Activated CD4-positive, alpha-beta T cell treated with anti-CD3 and anti-CD28 coated beads, Interleukin-2, Interleukin-4, amounts not matched to agents 100 ng/mL and 50 ng/mL, durations not matched to agents 16 hours and 8 hours (primary cell): ENCODE measurements around the gene DENND2D.
A peak's percentile ranks its signal among the peaks of the same experiment; 100 is the strongest.

Experiments
- DNase-seq: peaks from one replicate; pipeline ENCODE4 v3.0.0-alpha.2; 2020; ENCODE audit warnings: low spot score

The DENND2D gene

GRCh38 chr1:111202707-111203623, 2.5 kb upstream of the DENND2D start:
- no peak for DNase-seq

GRCh38 chr1:111202366-111202706, 1.9 kb upstream of the DENND2D start:
- DNase-seq = no peak

DNA sequence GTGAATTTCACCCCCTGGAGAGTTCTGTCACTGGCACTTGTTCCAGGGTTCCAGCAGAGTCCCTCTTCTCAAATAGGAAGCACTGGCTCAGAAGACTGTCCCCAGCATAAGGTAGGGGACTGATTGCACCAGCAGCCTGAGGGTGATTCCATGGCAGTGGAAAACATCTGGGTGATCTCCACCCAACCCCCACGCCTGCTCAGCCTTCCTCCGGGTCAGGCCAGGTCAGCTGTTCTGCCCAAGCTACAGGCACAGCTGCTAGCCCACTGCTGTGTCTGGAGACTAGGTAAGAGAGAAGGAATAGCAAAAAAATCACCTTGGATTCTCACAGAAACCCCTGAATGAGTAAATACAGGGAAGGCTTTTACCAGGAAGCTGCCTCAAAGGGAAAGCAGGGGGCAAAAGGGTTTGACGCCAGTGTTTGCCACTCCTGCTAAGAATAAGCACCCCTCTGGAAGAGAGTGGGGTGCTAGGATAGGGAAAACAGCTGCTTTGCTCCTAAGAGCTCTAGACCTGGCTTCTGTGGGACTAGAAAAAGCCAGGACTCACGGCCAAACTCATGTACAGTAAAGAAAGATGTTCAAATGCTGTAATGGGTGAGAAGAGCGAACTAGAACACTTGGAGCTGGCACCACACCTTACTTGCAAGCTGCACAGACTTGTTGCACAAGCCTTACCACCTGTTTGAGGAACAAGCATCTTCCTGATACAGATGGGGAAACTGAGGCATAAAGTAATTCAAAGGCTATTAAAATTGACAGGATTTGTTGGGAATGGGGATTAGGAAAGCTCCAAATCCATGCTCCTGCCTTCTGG, 1.0 kb upstream of the DENND2D start:
- no peak for DNase-seq

DNA sequence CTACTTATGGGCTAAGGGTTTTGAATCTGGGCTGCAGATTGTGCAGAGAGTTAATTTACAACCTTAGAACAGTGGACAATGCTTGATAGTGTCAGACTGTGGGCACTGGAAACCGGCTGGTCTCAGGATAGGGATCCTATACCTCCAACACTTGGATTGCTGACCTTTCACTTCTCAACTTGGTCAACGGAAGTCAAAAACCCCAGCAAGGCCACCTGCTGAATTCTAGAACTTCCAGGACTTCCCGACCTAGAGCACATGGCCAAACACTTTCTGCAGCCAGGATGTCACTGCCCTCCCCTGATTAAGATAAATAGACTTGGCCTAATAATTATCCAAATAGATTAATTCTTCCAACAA, 336 bp upstream of the DENND2D start:
- no peak for DNase-seq

DNA sequence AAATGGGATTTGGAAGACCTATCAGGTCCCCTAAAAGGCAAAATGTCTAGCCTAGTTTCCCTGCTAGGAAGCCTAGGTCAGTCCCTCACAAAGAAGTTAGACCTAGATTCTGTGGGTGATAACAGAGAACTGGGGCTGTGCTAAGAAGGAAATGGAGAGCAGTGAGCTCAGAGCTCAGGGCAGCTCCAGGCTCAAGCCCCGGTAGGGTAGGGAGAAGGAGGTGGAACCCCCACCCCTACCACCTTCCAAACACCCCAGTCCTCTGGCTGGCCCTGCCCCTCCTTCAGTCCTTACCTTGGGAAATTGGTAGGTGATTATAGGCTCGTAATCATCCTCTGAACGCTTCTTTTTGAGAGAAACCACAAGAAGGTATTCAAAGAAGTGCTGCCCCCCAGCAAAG, 1.1 kb downstream of the DENND2D start:
- DNase-seq = no peak

GRCh38 chr1:111198836-111199235, 1.6 kb downstream of the DENND2D start:
- no peak for DNase-seq

GRCh38 chr1:111197598-111198284, 2.7 kb downstream of the DENND2D start:
- peak; percentile 70 for DNase-seq

- DNase-seq = no peak
Measured at GRCh38 chr1:111196213-111196612, 4.2 kb downstream of the DENND2D start.

DNA sequence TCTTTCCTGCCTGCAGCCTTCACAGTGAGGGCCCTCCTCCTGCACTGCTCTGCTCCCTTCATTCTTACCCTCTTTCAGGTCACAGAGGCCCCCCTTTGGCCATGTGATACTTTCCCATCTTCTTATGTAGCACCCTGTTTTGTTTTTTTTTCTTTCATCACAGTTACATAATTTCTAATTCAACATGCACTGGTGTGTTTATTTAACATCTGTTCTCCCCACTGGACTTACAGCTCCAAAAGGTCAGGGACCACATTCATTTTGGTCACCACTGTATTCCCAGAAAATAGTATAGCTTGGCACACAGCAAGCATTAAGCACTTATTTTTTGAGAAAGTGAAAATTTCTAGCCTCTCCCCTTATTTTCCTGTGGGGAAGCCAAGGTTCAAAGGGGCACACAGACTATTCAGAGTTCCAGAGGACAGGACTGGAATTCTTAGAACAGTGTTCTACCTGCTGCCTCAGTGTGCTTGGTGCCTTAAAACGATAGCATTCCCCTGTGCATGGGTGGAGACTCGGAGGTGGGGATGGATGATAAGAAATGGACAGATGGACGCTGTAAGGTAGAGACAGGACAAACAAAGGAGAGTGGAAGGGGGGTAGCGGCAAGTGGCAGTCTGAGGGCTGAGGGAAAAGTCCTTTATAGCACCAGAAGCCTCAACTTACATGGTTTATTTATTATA, 5.3 kb downstream of the DENND2D start:
- DNase-seq = no peak

DNA sequence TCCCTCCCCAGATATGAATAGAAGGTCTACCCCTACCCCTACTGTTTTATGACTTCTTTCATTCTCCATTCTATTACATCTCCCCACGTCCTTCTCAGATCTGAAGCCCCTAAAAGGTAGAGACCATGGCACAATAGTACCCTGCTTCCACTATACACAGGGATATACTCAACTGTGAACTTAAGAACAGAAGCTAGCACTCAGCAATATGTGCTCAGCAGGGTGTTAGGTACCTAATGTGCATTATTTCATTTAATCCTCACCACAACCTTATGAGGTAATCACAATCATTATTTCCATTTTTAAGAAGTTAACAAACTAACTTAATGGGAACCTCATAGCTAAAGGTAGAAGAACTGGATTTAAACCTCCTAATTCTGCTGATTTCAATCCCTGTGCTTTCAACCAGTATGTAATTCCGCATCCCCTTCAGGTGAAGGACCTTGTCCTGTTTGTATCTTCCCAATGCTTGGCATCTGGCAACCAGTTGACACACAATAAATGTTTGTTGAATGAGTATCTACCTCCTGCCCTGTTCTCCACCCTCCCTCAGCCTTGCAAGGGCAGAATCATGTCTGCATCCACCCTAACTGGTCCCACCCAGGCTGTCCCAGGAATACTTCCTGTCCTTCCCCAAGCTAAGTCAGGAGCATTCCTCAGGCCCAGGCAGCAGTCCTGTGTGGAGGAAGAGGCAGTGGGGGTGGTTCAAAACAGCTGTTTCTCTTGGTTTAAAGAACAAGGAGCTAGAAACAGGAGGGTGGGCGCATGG, 6.5 kb downstream of the DENND2D start:
- no peak for DNase-seq

DNA sequence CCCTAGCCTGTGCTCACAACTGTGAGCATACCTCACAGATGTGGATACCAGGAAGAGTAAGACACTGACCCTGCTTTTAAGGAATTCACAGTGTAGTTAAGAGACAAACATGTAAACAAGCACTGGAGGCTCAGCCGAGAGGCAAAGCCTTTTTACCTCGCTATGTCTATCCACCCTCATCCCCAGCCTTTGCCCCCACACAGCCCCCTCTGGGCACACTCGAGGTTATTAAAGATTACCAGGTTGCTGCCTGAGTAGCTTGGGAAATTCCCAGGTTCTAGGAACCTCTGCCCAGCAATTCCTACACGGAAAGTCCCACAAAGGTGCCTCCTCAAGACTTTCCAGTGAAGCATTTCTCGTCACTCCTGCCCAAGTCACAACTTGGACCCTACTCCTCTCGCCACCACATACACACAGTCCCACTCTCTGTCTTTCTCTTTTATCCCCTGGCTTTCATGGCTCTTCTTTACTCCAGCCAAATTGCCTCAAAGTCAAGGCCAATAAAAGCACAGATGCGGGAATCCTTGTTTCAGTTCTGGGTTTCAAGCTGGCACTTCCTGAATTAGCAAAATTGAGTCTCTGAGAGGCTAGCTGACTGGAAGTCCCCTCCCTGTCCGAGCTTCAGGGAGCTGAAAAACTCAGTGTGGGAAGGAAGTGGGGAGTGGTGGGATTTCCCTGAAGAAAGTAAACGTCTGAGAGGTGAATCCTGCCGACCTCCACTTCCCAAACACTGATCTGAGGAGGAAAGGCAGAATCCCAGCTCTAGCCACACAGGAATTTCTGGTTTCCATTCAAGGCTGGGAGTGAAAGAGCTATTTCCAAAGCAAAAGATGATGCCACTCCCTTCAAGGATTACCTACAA, 7.6 kb downstream of the DENND2D start:
- DNase-seq = peak; percentile 37

GRCh38 chr1:111192074-111192473, 8.4 kb downstream of the DENND2D start:
- no peak for DNase-seq

DNA sequence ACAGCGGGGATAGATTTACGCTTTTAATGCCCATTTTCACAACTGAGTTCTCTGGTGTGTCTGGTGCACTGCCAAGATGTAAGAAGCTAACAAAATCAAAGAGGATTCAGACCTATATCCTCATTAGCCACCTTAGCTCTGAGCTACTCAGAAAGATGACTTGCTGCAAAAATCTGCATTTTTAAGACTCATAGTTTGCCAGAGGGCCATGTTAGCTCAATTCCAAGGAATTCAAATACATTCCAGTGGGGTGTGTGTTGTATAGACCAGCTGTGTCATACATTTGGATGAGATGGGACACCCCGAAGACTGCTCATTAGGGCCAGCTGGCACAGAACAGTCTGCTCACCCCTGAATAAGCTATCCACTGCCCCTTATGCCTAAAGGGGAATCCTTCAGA, 8.9 kb downstream of the DENND2D start:
- DNase-seq = no peak

GRCh38 chr1:111190931-111191451, 9.5 kb downstream of the DENND2D start:
- no peak for DNase-seq

DNA sequence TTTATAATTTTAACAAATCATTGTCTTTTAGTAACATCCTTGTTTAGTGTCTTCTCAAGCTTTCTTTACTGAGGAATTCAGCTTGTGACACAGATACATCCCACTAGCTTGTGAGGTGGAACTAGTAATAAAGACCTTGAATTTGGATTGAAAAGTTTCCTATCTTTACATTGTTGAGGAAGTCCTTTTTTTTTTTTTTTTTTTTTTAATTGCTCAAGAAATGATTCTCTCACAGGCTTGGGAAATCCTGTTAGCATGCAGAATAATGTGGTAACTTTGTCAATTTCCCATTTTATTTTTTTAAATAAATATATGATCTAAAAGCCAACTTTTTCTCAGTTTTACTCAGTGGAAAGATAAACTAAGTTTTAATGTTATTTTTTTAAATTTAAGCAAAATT, 15.8 kb downstream of the DENND2D start:
- DNase-seq = no peak

DNA sequence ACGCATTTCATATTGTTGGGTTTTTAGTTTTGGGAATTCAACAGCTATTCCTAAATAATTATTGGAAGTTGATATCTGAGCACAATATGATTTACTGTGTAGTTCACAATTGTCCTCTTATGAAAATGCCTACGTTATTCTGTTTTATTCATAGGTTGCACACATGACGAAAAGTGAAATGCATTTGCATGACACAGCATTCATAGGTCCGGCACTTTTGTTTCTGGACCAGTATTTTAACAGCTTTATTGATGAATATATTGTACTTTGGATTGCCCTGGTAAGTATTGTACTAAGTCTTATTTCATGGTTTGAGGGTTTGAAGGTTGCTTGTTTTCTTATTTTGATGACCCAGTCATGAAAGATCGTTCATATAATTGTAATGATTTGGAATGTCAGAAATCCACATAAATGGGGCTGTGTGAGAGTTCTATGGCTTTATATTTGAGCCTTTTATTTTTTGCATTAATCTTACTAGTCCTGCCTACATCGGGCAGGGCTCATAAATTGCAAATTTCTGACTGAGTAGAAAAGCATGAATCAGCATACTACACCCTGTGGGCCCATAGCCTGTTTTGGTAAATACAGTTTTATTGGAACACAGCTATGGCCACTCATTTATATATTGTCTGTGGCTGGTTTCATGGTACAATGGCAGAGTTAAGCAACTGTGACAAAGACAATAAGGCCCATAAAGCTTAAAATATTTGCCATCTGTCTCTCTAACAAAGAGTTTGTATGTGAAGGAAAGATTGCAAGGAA, 17.0 kb downstream of the DENND2D start:
- no peak for DNase-seq

- DNase-seq = no peak
Measured at GRCh38 chr1:111182052-111182451, 18.4 kb downstream of the DENND2D start.

DNA sequence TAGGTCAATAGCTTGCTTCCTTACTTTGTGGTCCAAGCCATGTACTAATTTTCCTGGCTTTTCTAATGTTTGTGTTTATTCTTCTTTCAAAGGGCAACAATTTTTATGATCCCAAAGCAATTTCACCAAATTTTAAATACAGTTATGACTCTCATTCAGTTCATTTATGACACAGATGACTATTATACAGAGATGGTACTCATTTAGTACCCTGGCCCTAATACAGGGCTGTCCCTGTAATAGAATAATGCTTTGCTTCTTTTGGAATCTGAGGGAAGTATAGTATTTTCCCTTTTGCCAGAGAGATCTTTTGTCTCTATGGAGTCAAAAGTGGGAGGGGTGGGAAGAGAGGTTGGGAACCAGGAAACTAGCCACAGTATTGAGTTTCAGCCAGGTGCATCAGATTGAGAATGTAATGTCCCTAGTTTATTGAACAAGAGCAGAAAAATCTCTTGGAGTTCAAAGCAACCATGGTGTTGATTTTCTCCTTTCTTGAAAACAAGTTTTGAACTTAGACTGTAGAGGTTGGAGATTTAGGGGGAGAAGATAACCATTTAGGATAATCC, 20.4 kb downstream of the DENND2D start:
- no peak for DNase-seq

- no peak for DNase-seq
Measured at GRCh38 chr1:111176678-111177077, 23.8 kb downstream of the DENND2D start.
